MM.1S (cell line): ENCODE measurements around the gene TTLL11.

ENCODE experiments used
- CTCF ChIP-seq: fragments of 300-600 bp; sonication (generic); IDR thresholded peaks from 2 replicates; pipeline ENCODE4 v1.5.1; 2016; ENCODE audit warnings: antibody characterized with exemption, low read length, mixed read lengths
- EZH2 ChIP-seq: fragments of 300-600 bp; sonication (generic); optimal IDR thresholded peaks from 2 replicates; pipeline ENCODE3; 2017; ENCODE audit warnings: low read depth, mild to moderate bottlenecking, antibody characterized with exemption, low read length, mixed read lengths
- EZH2phosphoT487 ChIP-seq: fragments of 300-600 bp; sonication (generic); IDR thresholded peaks from 2 replicates; pipeline ENCODE4 v1.6.1; 2018; ENCODE audit warnings: antibody characterized with exemption, low read length

DNA sequence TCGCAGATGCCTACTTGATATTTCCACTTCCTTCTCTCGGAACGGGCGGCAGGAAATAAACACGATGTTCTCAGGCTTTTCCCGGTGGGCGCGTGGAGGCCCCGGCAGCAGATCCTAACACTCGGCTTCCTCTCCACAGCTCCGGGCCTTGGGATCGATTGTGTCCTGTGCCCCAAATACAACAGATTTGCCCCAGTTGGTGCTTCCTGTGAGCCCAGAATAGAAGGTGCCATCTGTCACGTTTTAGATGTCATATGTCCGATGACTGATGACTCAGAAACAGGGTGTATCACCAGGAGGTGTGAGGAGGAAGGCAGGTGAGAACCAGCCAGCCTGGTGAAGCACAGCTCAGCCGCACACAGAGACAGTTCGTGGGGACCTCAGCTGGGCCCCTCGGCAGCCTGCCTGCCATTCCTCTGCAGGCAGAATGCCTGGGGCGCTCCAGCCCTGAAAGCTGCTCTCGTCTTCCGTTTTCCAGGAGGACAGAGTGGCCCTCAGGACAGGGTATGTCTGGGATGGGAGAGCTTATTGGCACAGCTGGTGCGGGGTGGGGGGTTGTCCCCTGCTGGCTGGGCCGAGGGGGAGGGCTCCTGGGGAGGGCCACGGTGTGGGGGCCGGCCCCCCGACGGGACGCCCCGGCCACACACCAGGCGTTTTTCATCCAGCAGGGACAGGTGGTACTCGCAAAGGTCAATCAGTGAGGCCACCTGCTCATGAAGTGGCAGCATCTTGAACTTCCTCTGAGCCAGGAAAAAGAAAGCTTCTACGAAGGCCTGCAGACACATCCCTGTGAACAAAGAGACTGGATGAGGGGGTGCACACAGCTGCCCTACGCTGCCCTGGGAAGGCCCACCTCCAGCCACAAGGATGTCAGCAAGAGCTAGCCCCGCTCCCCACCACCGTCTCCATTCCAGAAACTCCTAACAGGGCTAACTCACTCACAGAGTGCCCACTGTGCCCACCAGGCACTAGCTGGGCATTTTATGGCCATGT is 270.7 kb downstream of the TTLL11 start:
- no peak for TF ChIP-seq EZH2
- no peak for TF ChIP-seq CTCF
- TF ChIP-seq EZH2phosphoT487: no peak
